GM18526 (cell line): ENCODE data around the gene FGD4.

Experiments used
- POLR2A ChIP-seq: IDR thresholded peaks from 3 replicates; pipeline ENCODE4 v1.6.1; 2011; ENCODE audit not compliant: insufficient read length; ENCODE audit errors: extremely low read depth

The FGD4 gene

DNA sequence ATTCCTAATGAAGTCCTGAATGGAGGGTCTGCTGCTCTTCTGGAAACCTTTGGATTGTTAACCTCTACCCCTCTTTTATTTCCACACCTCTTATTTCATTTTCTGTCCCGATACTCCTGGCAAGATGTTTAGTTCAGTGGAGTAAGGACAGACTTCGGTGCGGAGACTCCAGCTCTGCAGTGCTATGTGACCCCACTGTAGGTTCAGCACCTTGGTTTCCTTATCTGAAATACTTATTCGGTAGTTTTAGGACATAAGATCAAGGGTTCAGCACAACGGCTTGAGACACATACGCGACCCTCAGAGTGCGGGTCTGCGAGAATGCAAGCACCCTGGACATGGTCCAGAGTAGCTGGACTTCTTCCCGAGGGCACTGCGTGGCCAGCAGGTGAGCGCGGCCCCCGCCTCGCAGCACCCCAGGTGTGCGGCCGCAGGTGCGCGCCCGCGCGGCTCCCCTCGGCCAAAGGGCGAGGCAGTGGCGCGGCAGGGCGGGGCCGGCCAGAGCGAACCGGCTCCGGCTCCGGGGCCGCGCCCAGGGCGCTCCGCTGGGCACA is 465 bp upstream of the FGD4 start:
- TF ChIP-seq POLR2A = no peak

DNA sequence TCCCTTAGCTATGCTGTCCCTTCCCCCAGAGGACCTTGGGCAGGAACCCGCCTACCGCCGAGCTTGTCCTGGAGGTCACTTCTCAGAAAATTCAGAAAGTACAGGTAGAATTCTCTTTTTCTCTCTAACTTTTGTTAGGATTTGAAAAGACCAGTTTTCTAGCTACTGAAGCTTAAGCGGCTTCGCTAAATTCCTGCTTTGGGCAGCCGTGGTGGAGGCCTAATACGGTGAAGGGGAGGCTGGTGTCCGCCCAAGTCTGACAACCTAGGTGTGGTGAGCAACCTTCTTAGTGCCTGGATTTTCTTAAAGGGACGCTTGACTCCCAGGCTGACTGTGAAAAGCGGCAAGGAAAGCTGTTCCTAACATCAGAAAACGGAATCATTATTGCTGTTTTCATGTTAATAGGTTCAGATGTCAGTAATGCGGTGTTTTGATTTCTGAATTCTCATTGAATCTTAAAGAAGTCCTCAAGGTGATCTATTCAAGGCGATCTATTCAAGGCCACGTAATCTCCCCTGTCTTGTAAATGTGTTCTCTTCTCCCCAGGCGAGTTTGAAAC is 835 bp downstream of the FGD4 start:
- no peak for TF ChIP-seq POLR2A

DNA sequence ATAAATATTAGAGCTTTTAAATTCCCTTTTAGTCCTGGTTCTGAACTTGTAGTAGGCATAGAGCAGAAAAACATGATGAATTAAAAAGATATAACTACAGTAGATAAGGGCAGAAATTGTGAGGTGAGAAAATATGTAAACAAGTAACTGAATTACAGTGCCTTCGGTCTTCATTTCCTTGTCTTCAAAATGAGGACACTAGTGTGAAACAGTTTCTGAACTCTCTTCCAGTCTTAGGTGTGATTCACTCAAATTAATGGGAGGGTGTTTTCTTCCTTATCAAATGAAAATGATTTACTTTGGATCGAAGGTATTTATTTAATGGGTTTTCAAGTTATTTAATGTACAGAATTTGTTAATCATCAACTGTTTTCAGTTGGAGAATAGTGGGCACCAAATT is 1.5 kb downstream of the FGD4 start:
- TF ChIP-seq POLR2A = no peak

DNA sequence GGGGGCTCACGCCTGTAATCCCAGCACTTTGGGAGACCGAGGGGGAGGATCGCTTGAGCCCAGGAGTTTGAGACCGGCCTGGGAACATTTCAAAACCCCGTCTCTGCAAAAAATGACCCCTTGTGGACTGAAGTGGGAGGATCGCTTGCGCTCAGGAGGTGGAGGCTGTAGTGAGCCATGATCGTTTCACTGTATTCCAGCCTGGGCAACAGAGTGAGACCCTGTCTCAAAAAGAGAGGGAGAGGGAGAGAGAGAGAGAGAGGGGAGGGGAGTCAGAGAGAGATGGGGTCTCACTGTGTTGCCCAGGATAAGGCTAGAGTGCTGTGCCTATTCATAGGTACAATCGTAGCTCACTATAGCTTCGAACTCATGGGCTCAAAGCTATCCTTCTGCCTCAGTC is 2.8 kb downstream of the FGD4 start:
- no peak for TF ChIP-seq POLR2A

DNA sequence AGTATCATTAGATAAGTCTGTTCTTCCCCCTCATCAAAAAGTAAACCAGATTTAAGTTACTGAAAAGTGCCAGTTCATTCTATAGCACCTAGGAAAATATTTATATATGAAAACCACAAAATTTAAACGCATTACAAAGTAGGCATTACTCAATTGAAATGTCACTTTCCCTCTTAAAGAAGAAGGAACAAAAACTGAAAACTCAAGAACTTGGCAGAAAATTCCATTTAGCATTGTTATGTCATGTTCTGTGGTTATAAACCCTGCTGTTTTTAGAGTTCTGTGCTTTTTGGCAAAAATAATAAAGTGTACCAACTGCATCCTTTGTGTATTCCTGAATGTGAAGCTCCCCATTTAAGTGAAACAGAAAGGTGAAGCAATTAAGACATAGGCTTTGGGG is 3.6 kb downstream of the FGD4 start:
- TF ChIP-seq POLR2A = no peak

DNA sequence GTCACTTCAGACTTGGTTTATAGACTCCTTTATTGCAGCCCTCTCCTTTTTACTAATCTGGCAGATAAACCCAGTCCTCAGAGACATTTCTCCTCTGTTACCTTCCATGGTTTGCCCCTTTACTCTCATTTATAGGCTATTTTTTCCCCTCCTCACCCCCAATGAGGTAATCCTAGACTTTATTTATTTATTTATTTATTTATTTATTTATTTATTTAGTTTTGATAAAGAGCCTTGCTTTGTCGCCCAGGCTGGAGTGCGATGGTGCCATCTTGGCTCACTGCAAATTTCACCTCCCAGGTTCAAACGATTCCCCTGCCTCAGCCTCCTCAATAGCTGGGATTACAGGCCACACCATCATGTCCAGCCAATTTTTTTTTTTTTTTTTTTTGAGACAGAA is 8.4 kb downstream of the FGD4 start:
- no peak for TF ChIP-seq POLR2A

DNA sequence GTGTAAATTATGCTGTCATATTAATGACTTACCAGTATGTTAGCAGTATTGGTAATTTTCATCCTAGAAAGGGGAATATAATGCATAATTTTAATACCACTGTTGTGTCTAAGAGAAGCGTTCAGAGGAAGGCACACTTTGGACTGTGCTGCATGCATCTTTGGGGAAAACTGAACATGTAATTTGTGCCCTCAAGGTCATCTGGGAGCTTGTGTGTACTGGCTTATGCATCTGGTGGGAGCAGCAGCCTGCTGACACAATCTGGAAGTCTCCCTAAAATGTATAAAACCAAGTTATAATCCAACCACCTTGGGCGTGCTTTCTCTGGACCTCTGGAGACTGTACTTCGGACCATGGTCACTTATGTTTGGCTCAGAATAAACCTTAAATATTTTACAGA is 14.1 kb downstream of the FGD4 start:
- no peak for TF ChIP-seq POLR2A

DNA sequence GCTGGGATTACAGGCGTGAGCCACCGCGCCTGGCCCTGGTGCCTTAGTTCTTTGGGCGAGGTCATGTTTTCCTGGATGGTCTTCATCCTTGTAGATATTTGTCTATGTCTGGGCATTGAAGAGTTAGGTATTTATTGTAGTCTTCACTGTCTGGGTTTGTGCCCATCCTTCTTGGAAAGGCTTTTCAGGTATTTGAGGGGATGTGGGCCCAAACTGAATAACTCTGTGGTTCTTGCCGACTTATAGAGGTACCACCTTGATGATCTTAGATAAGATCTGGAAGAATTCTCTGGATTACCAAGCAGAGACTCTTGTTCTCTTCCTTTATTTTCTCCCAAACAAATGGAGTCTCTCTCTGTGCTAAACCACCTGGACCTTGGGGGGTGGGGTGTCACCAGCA is 18.9 kb downstream of the FGD4 start:
- TF ChIP-seq POLR2A = no peak

DNA sequence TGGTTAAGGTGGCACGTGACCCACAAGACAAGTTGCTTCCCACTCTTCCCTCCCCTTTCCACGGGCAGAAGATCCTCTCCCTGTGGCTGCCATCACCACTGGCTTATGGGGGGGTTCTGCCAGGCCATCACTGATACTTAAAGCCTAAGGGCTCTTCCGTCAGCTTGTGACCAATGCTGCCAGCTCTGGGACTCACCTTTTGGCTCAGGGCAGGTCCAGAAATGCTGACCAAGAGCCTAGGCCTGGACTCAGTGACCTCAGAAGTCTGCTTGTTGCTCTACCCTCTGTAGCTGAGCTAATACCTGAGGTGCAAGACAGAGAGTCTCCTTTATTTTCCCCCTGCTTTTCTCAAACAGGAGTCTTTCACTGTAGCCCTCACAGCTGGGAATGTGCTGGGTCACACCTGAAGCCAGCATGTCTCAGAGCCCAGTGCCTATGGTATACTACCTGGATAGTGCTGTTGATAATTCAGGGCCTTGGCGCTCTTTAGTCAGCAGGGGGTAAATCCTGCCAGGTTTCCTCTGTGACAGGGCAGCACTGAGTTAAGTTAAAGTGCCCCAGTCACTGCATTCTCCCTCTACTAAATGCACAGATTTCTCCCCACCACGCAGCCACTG is 19.7 kb downstream of the FGD4 start:
- TF ChIP-seq POLR2A = no peak

DNA sequence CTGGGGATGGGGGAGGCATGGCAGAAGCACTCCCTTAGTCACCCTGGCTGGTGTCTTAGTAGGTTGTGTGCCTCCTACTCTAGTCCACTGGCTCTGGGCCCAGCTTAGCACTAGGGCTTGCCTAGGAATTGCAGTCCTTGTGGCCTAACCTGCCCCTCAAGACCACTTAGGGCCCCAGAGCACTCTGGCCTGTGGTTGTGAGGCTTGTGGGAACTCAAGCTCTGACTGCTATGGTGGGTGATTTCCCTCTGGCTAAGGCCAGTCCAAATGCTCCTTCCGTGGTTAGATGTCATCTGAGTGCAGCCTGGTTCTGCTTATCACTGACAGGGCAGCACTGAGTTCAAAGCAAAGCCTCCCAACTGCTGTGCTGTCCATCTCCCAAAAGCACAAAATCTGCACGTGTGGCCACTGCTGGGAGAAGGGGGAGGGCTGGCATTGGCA is 20.2 kb downstream of the FGD4 start:
- no peak for TF ChIP-seq POLR2A

DNA sequence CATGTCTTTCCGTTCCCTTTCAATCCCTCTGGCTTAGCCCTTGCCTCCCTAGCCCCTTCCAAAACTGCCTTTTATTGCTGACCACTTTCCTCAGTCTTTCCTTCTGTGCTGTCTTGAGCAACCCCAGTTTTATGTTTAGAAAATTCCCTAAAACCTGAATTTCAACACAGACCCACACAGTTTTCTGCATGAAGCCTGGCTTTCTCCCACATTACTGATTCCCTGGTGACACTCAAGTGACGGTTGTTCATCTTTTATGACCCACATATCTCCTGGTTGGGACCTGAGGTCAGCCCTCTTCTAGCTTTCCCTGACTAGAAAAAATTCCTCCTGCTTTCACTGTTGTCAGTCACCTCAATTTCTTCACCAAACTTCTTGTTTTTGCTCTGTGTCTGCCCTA is 21.0 kb downstream of the FGD4 start:
- no peak for TF ChIP-seq POLR2A

DNA sequence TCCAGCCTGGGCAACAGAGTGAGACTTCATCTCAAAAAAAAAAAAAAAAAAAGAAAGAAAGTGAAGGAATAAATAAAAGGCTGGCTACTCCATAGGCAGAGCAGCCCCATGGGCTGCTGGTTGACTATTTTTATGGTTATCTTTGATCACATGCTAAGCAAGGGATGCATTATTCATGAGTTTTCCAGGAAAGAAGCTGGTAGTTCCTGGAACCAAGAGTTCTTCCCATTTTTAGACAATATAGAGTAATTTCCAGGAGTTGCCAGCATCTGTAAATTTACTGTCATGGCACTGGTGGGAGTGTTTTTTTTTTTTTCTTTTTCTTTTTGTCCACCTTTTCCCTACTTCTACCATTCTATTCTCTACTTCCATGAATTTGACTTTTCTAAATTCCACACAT is 24.2 kb downstream of the FGD4 start:
- TF ChIP-seq POLR2A = no peak

DNA sequence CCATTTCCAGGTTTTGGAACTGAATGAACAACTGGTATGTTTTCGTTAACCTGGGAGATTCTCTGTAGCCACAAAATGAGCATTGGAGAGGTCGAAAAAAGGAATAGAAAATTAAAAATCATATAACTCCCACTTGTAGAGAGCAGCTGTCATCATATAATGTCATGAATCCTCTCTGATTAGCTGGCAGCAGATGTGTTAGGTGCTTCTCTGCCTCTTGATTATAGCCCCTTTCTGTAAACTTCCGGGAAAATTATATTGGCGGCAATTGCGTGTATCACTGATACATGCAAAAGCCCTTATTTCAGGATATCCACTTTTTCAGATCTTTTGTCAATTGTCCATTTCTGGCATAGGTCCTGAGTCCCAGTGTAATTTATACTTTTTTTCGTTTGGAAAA is 31.7 kb downstream of the FGD4 start:
- no peak for TF ChIP-seq POLR2A

DNA sequence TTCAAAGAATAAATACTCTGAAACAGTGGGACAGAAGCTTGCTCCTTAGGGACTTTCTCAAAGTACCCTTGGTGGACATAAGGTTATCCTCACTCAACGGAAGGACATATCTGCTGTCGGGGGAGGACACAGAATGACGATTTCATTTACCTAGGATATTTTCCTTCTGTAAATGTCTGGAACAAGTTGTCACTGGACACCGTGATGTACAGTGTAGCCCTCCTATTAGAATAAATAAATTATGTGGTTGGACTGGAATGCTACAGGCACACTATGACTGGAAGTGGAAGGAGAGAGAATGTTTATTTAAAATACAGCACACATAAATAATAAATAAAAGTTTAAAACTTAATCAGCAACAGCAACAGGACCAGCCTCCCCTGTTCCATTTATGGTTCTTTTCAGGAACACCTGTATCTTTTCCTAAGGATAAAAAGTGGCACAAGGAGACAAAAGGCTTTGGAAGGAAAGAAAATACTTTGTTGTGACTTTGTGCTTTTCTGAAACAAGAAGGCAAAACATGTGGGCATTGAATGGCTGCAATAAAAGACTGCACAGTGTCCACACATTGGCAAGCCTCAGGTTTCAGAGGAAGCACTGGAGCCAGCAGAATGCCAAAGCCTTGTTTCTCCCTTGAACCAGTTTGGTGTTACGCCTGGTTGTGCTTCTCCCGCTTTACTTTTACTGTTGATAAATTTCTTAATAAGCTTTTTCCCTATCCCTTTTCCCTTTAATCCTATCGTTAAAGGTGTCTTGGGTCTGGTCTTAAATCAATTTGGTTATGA is 36.8 kb downstream of the FGD4 start:
- no peak for TF ChIP-seq POLR2A

DNA sequence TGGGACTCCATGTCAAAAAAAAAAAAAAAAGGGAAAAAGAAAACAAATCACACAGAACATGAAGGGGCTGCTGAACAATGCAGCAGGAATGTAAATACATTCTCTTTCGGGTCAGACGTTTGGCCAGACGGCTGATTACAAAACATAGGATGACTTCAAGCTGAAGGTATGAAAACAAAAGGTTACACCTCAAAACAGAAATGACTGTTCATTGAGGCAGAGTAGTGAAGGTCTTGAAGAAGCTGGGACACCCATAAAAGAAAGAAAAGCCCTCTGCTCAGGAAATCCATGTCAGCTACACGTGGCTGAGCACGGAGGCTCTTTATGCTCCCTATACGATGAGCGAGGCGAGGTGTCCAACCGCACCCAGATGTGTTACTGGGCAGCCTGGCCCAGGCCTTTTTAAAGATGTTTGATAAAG is 37.7 kb downstream of the FGD4 start:
- no peak for TF ChIP-seq POLR2A
